Skeletal muscle tissue (tissue), 4 donors: ENCODE data around the gene RYR2. TPM values are rescaled to one million over a fixed set of nuclear protein-coding genes. Genes with fewer than 3 reads are reported as not detected.

Experiments used
- H3K27ac ChIP-seq: one replicate; pipeline ENCODE4 v1.7.0; 2013; ENCODE audit warnings: mild to moderate bottlenecking, low read depth, low read length, inconsistent platforms
- H3K27me3 ChIP-seq, 3 donors: one replicate each; pipeline ENCODE4 v1.7.0; 2013; ENCODE audit warnings: low read length in 3 of 3; ENCODE audit not compliant: control insufficient read depth in 3 of 3, insufficient read depth in 3 of 3
- H3K36me3 ChIP-seq, 3 donors: one replicate each; pipeline ENCODE4 v1.7.0; 2013; ENCODE audit warnings: low read length in 3 of 3; ENCODE audit not compliant: control insufficient read depth in 3 of 3, insufficient read depth in 3 of 3
- H3K4me1 ChIP-seq, 3 donors: one replicate each; pipeline ENCODE4 v1.7.0; 2013; ENCODE audit warnings: low read length in 3 of 3, mild to moderate bottlenecking in 3 of 3; ENCODE audit not compliant: control insufficient read depth in 3 of 3, insufficient read depth in 3 of 3
- H3K4me3 ChIP-seq, 3 donors: one replicate each; pipeline ENCODE4 v1.7.0; 2013; ENCODE audit warnings: low read length in 3 of 3
- H3K9ac ChIP-seq, 3 donors: one replicate each; pipeline ENCODE4 v1.7.0; 2013; ENCODE audit warnings: low read length in 3 of 3, mild to moderate bottlenecking in 3 of 3, moderate library complexity in 2 of 3, low read depth in 1 of 3
- H3K9me3 ChIP-seq, 3 donors: one replicate each; pipeline ENCODE4 v1.7.0; 2013; ENCODE audit warnings: low read length in 3 of 3; ENCODE audit not compliant: control insufficient read depth in 3 of 3
- total RNA-seq: library from RNA; depleted of rRNA; stranded (reverse); fragments of >200 nt; gene quantifications from one replicate; pipeline ENCODE4 v1.2.3, GENCODE V29; 2014
- donor health status: Osteomylitis.

Gene RYR2
- total RNA-seq, 1 donor from 2014 or later: 5.7 TPM

GRCh38 chr1:237411621-237412020 is 369.6 kb downstream of the RYR2 start:
- no peaks in the 10 kb centered on the region for H3K36me3 ChIP-seq
- no peaks in the 10 kb centered on the region for H3K4me1 ChIP-seq
- H3K27ac ChIP-seq: no peak overlapping the region

DNA sequence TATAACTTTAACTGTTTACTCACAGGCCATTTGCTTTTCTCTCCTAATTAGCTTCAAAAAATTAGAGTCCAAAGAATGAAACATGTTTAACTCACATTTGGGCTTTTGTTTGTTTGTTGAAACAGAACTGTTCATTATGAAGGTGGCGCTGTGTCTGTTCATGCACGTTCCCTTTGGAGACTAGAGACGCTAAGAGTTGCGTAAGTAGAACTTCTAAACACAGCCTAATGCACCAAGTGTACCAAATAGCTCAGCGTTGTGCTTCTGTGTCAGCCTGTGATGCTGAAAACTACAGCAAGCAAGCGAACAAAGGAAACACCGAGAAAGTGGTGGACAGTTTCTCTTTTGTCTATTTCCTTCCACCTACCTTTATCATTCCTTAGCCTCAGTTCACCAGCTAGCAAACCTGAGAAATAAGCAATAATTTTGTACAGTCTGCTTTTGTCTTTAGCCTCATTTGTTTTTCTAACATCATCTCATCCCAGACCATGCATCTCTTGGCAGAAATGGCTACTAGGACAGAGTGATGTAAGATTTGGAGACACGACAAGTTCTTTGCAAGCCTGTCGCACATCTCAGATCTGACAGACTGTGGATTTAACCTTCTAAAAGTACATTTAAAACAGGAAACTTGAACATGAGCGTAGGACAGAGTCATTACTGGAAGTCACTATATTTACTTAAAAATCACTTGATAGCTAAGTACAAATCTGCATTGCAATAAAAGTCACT is 375.1 kb downstream of the RYR2 start:
- H3K36me3 ChIP-seq: no peaks in the 10 kb centered on the region
- H3K4me3 ChIP-seq: no peak overlapping the region
- H3K4me1 ChIP-seq: no peaks in the 10 kb centered on the region
- H3K9ac ChIP-seq: no peak overlapping the region
- no peak overlapping the region for H3K27ac ChIP-seq
- H3K27me3 ChIP-seq: no peaks in the 10 kb centered on the region
- peaks cover 0 to 2% (median 0%) of the 10 kb centered on the region in 3 donors for H3K9me3 ChIP-seq

More at GRCh38 chr1:237411621-237412020, 369.6 kb downstream of the RYR2 start:
- Histone ChIP-seq H3K4me3 (no peak overlapping the region), H3K27me3 (no peaks in the 10 kb centered on the region), H3K9ac (no peak overlapping the region), H3K9me3 (no peaks in the 10 kb centered on the region)

DNA sequence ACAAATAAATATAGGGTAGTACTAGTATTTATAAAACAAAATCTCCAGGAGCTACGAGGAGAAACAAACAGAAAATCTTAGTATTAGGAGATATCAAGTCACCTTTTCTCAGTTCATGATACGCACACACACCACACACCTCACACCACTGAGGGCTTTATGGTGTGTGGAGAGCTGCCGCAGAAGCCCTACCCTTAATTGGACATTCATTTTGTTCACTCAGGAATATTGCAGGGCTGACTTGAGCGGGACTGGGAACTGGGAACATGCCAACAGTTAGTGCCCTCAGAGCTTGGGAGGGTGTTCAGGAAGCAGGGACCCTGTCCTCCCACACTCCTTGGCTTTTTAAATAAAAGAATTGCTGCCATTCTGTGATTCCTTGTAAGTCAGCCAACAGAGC is 386.8 kb downstream of the RYR2 start:
- no peaks in the 10 kb centered on the region for H3K36me3 ChIP-seq
- peaks cover 0 to 2% (median 0%) of the 10 kb centered on the region in 3 donors for H3K9me3 ChIP-seq
- no peaks in the 10 kb centered on the region for H3K27me3 ChIP-seq
- H3K4me3 ChIP-seq: no peak overlapping the region
- H3K27ac ChIP-seq: no peak overlapping the region
- H3K9ac ChIP-seq: no peak overlapping the region
- H3K4me1 ChIP-seq: no peaks in the 10 kb centered on the region

DNA sequence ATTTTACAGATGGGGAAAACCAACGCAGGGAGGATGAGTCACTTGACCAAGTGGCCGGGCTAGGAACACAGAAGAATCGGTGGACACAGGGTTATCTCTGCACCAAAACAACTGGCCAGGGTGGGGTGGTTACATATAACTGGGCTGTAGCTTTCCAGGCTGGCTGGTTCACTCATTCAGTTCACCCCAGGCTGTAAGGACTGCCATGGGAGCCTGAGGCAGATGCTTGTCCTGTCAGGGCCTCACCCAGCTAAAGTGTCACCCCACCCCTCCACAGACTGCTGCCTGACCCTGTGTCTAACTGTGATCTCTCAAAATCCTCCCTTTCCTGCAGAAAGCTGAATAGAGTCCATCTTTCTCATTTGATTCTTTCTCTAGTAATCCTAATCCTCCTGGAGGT is 387.3 kb downstream of the RYR2 start:
- Histone ChIP-seq H3K9me3 (peaks cover 0 to 2% (median 0%) of the 10 kb centered on the region in 3 donors), H3K4me3 (no peak overlapping the region), H3K27me3 (no peaks in the 10 kb centered on the region), H3K4me1 (no peaks in the 10 kb centered on the region), H3K27ac (no peak overlapping the region), H3K9ac (no peak overlapping the region), H3K36me3 (no peaks in the 10 kb centered on the region)

GRCh38 chr1:237431448-237431847 is 389.5 kb downstream of the RYR2 start:
- Histone ChIP-seq H3K4me3 (no peak overlapping the region), H3K9me3 (peaks cover 0 to 2% (median 0%) of the 10 kb centered on the region in 3 donors), H3K27me3 (no peaks in the 10 kb centered on the region), H3K27ac (no peak overlapping the region), H3K36me3 (no peaks in the 10 kb centered on the region), H3K9ac (no peak overlapping the region), H3K4me1 (no peaks in the 10 kb centered on the region)

DNA sequence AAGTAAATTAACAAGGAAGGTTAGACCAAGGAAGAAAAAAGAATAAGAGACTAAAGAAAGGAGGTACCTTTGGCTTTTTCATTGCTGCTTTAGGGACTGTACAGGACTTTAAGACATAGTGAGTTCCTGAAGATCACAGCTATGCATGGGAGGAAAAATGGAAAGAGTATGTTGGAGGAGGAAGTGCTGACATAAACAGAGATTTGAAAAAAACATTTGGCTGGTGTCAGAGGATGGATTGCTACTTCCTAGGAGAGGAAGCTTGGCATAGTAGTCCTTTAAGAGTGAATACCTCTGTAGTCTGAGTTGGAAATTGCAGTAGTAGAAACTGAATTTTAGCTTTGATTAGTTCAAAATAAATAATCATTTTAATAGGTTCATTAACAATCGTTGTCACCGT is 398.4 kb downstream of the RYR2 start:
- Histone ChIP-seq H3K4me3 (no peak overlapping the region), H3K9ac (no peak overlapping the region), H3K9me3 (no peaks in the 10 kb centered on the region), H3K27ac (no peak overlapping the region), H3K4me1 (no peaks in the 10 kb centered on the region), H3K27me3 (no peaks in the 10 kb centered on the region), H3K36me3 (no peaks in the 10 kb centered on the region)

DNA sequence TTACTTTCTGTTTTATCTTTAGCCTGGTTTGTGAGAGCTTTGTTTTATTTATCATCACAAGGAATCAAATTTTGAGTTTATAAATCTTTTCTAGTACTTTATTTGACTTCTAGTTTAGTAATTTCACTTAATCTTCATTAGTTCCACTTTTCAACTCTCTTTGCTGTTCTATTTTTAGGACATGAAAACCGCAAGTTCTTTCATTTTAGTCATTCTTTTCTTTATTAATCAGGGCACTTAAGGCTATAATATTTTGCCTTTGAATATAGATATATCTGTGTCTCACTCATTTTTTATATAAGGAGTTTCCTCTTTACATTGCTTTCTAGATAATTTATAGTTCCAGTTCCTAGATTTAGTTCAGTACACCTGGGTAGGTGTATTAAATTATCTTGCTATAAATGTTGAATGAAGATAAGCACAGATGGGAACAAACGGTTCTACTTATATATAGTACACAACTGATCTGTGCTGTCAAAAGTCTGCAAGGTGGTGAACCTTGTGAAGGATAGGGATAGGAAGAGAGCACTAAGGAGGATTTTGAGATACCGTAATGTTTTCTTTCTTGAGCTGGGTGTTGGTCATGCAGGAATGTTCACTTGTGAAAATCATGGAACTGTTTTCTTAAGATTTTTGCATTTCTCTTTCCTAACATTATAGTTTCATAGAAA is 402.3 kb downstream of the RYR2 start:
- Histone ChIP-seq H3K9me3 (no peaks in the 10 kb centered on the region), H3K36me3 (no peaks in the 10 kb centered on the region), H3K4me1 (no peaks in the 10 kb centered on the region), H3K9ac (no peak overlapping the region), H3K27me3 (no peaks in the 10 kb centered on the region), H3K27ac (no peak overlapping the region), H3K4me3 (no peak overlapping the region)

- H3K27ac ChIP-seq: no peak overlapping the region
- H3K27me3 ChIP-seq: no peaks in the 10 kb centered on the region
- H3K9ac ChIP-seq: no peak overlapping the region
- H3K36me3 ChIP-seq: no peaks in the 10 kb centered on the region
- no peak overlapping the region for H3K4me3 ChIP-seq
- H3K4me1 ChIP-seq: no peaks in the 10 kb centered on the region
- no peaks in the 10 kb centered on the region for H3K9me3 ChIP-seq
These were observed 406.1 kb downstream of the RYR2 start for GRCh38 chr1:237448042-237448441.

DNA sequence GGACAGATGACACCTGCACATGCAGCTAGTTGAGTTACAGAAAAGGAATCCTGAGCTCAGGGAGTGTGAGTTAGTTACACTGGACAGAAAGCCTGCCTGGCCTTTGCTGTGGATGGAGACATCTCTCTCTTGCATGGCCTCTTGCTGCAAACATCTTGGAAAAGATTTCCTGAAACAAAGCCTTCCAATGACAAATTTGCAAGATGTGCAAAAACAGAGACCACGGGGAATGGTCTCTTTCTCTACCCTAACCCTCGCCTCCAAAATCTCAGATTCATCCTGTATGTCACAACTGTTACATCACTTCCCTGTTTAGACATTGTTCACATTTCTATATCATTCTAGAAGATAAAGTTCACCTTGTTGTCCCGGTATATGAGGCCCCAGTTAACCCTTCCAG is 415.6 kb downstream of the RYR2 start:
- no peaks in the 10 kb centered on the region for H3K9me3 ChIP-seq
- H3K36me3 ChIP-seq: no peaks in the 10 kb centered on the region
- H3K27me3 ChIP-seq: no peaks in the 10 kb centered on the region
- no peak overlapping the region for H3K27ac ChIP-seq
- H3K4me3 ChIP-seq: no peak overlapping the region
- no peaks in the 10 kb centered on the region for H3K4me1 ChIP-seq
- no peak overlapping the region for H3K9ac ChIP-seq

DNA sequence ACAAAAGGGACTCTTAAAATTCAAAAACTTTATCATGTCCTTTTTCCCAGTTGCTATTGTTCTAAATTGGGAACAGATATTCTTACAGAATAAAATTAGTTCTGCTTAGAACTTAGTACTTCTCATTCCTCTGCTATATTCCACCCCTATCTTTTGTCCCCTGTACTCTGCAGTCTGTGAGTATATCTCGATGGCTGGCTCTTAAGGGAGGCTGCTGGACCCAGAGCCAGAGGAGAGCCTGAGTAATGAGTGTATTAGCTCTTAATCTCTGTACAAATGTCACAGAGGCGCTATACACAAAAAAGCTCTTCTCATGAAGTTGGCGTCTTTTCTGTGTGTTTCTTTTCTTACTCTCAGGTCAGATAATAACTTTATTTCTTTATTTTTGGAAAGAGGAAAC is 425.3 kb downstream of the RYR2 start:
- no peaks in the 10 kb centered on the region for H3K27me3 ChIP-seq
- H3K4me3 ChIP-seq: no peak overlapping the region
- H3K27ac ChIP-seq: no peak overlapping the region
- H3K4me1 ChIP-seq: no peaks in the 10 kb centered on the region
- no peak overlapping the region for H3K9ac ChIP-seq
- no peaks in the 10 kb centered on the region for H3K36me3 ChIP-seq
- no peaks in the 10 kb centered on the region for H3K9me3 ChIP-seq
